Right atrium auricular region (tissue), 2 donors: ENCODE results near the gene GRM7. TPM values are rescaled to one million over a fixed set of nuclear protein-coding genes. Genes with fewer than 3 reads are reported as not detected.

Experiments
- DNase-seq: peaks from one replicate; pipeline ENCODE4 v3.0.0-alpha.2; 2019; ENCODE audit warnings: low spot score
- H3K27ac ChIP-seq, 2 donors: fragments of 200-600 bp; sonication (generic); 1 replicate in 1 of 2; 2 replicates in 1 of 2; pipeline ENCODE4 v1.5.1; 2016 to 2019
- H3K27me3 ChIP-seq, 2 donors: fragments of 200-600 bp; sonication (generic); one replicate each; pipeline versions ENCODE4 v1.5.1 to v1.6.0; 2017 to 2019
- H3K36me3 ChIP-seq: fragments of 200-600 bp; sonication (generic); one replicate; pipeline ENCODE4 v1.5.1; 2016
- H3K4me1 ChIP-seq, 2 donors: fragments of 200-600 bp; sonication (generic); one replicate each; pipeline versions ENCODE4 v1.5.1 to v1.6.0; 2017 to 2019
- H3K4me3 ChIP-seq, 2 donors: fragments of 200-600 bp; sonication (generic); 1 replicate in 1 of 2; 2 replicates in 1 of 2; pipeline ENCODE4 v1.5.1; 2017 to 2019; ENCODE audit warnings: mild to moderate bottlenecking in 1 of 2, moderate library complexity in 1 of 2
- H3K9me3 ChIP-seq, 2 donors: fragments of 200-600 bp; sonication (generic); one replicate each; pipeline ENCODE4 v1.5.1; 2019
- total RNA-seq, 2 donors: library from RNA; depleted of rRNA; stranded (reverse); fragments of >200 nt; gene quantifications; one replicate each; pipeline ENCODE4 v1.1.0, GENCODE V29; 2016
- TF ChIP-seq, protein P1 (sequence below), 2 donors: fragments of 200-600 bp; sonication (generic); IDR thresholded peaks; one replicate each; pipeline ENCODE4 v1.5.1; 2019; ENCODE audit warnings: antibody characterized with exemption in 2 of 2

GRM7 gene
- total RNA-seq, 2 donors from 2014 or later, result not detected

DNA sequence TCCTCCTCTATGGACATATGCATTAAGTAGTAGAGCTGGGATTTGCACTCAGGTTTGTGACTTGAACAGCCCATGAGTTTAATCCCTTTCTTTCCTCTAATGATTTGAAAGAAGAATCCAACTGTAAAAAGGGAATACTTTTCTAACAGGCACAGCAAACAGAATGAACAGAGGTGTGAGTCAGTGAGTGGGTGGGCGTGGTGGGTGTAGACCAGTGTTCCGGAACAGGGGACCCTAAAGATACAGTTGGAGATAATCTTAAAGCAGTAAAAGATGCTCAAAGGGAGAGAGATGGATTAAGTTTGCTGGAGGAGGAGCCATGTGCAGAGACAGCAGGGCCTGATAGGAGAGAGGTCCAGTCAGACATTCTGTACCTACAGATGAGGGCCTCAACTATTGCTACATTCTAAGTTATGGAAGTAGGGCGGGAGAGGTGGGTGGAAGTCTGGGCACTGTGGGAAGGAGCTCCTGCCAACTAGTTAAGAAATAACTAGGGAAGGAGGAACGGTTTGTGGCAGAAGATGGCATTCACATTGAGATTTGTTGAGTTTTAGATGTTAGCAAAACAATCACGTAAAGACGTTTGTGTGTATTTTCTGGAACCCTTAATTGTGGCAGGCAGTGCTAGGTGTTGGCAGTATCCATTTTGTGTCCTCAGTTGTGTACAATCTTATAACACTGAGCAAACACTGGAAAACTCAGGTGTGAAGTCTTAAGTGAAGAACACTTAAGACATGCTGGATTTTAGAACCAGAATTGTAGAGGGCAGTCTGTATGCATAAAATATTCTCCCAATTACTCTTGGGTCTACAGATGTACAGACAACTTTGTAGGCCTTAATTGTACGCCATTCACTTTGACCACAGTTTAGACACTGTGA, 511.0 kb downstream of the GRM7 start:
- H3K27me3 ChIP-seq, result no peaks in the 10 kb centered on the region
- DNase-seq, result no peak
- no peaks in the 10 kb centered on the region for H3K9me3 ChIP-seq
- TF ChIP-seq, protein P1, sequence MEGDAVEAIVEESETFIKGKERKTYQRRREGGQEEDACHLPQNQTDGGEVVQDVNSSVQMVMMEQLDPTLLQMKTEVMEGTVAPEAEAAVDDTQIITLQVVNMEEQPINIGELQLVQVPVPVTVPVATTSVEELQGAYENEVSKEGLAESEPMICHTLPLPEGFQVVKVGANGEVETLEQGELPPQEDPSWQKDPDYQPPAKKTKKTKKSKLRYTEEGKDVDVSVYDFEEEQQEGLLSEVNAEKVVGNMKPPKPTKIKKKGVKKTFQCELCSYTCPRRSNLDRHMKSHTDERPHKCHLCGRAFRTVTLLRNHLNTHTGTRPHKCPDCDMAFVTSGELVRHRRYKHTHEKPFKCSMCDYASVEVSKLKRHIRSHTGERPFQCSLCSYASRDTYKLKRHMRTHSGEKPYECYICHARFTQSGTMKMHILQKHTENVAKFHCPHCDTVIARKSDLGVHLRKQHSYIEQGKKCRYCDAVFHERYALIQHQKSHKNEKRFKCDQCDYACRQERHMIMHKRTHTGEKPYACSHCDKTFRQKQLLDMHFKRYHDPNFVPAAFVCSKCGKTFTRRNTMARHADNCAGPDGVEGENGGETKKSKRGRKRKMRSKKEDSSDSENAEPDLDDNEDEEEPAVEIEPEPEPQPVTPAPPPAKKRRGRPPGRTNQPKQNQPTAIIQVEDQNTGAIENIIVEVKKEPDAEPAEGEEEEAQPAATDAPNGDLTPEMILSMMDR (IDR thresholded peaks at IDR 0.05), result no peak
- H3K36me3 ChIP-seq, result no peaks in the 10 kb centered on the region
- no peak overlapping the region for H3K4me3 ChIP-seq
- no peak overlapping the region for H3K27ac ChIP-seq
- H3K4me1 ChIP-seq, result no peaks in the 10 kb centered on the region

DNA sequence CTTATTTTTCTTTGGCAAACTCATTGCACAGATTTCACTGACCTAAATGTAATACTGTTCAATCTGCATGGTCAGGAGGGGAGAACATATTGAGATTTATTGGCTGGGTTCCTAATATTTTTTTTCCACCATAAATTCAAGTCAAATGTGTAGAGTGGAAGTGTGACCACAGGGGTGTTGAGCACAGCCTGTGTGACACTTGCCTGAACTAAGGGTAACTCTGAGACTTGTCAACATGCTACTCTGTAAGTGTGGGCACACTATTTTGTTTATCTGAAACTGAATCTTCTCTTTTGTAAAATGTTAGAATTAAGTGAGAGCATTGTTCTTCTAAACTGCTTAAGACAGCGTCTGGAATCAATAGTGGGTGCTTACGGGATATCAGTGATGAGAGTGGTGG, 516.2 kb downstream of the GRM7 start:
- H3K9me3 ChIP-seq, result no peaks in the 10 kb centered on the region
- DNase-seq, result no peak
- TF ChIP-seq, protein P1 (IDR thresholded peaks at IDR 0.05), result no peak
- H3K27ac ChIP-seq, result no peak overlapping the region
- H3K36me3 ChIP-seq, result no peaks in the 10 kb centered on the region
- H3K27me3 ChIP-seq, result no peaks in the 10 kb centered on the region
- H3K4me3 ChIP-seq, result no peak overlapping the region
- H3K4me1 ChIP-seq, result no peaks in the 10 kb centered on the region

DNA sequence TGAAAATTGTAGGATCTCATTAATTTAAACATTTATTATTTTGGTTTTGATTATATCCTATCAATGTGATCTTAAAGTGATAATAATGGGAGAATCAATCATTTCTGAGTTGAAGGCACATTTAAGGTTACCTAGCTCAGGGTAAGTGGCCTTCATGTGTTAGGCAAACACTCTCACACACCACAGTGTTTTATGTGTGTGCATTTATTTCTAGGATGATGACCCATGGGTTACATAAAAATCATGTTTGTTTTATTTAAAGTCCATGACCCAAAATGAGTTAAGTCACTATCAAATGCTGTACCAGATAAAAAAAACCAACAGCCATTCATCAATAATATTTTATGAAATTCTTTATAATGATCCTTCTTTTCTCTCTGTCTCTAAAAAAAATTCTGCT, 520.8 kb downstream of the GRM7 start:
- no peaks in the 10 kb centered on the region for H3K9me3 ChIP-seq
- no peaks in the 10 kb centered on the region for H3K27me3 ChIP-seq
- H3K27ac ChIP-seq, result no peak overlapping the region
- H3K4me1 ChIP-seq, result no peaks in the 10 kb centered on the region
- TF ChIP-seq, protein P1 (IDR thresholded peaks at IDR 0.05), result no peak
- no peak overlapping the region for H3K4me3 ChIP-seq
- DNase-seq, result no peak
- H3K36me3 ChIP-seq, result no peaks in the 10 kb centered on the region

DNA sequence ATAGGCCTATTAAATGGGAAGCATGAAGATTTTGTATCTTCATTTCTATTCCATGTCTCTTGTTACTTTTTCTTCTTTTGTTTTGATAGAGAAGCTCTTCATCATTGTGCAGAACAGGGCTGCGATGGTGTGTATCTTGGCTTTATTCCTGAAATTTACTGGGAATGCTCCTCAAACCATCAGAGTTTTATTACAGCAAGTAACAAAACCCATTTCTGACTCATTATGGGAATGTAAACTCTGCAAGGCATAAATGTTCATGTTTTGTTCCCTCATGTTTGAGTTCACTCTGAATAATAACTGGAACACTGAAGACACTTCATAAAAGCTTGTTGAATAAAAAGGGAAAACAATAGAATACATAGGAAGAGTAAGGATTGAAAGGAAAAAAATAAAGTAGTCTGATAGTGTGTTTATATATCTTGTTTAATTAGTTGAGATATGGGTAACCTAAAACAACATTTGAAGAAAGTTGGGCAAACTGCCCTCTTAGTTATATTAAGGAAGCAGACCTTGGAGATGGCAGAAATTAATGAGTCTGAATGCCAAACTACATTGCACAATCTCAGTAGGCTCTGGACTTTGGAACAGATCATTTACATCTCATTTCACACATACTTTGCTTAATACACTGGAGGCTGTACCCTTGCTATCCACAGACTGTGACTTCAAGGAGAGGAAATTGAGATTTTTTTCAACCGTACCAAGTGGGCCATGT, 521.5 kb downstream of the GRM7 start:
- no peaks in the 10 kb centered on the region for H3K9me3 ChIP-seq
- DNase-seq, result no peak
- no peaks in the 10 kb centered on the region for H3K36me3 ChIP-seq
- no peak overlapping the region for H3K4me3 ChIP-seq
- H3K27ac ChIP-seq, result no peak overlapping the region
- no peaks in the 10 kb centered on the region for H3K27me3 ChIP-seq
- H3K4me1 ChIP-seq, result no peaks in the 10 kb centered on the region
- TF ChIP-seq, protein P1 (IDR thresholded peaks at IDR 0.05), result no peak

DNA sequence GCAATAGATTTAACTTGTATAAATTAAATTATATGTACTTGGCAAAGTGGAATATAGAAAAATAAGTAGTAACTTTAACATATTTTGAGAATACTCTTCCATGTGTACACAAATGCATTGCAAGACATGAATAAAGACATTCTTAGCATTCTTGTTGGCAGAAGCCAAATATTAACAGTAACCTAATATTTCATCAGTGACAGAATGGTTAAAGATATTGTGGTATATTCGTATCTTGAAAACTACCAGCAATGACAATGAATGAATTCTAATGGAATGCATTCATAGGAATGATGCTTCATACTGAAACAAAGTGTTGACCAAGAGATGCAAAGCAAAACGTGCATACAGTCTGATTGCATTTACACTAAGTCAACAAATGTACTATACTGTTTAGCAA, 524.7 kb downstream of the GRM7 start:
- H3K27ac ChIP-seq, result no peak overlapping the region
- no peaks in the 10 kb centered on the region for H3K9me3 ChIP-seq
- H3K4me3 ChIP-seq, result no peak overlapping the region
- TF ChIP-seq, protein P1 (IDR thresholded peaks at IDR 0.05), result no peak
- H3K36me3 ChIP-seq, result no peaks in the 10 kb centered on the region
- H3K27me3 ChIP-seq, result no peaks in the 10 kb centered on the region
- H3K4me1 ChIP-seq, result no peaks in the 10 kb centered on the region
- no peak for DNase-seq
